ENCODE data around the gene IQCH.

GRCh38 chr15:67495585-67495984 lies 241.0 kb downstream of the IQCH start:
- TF ChIP-seq CTCF (IDR thresholded peaks at IDR 0.05): no peak
- TF ChIP-seq POLR2A (IDR thresholded peaks at IDR 0.05): no peak
